H9 (cell line): ENCODE measurements around the gene CCDC185. TPM values are rescaled to one million over a fixed set of nuclear protein-coding genes. Genes with fewer than 3 reads are reported as not detected.

Experiments used
- DNase-seq: peaks from one replicate; pipeline ENCODE4 v3.0.0-alpha.2; 2017
- H2AFZ ChIP-seq: one replicate; pipeline ENCODE4 v1.6.1; 2013; ENCODE audit warnings: mild to moderate bottlenecking, low read length, control low read depth, moderate library complexity
- H2AK5ac ChIP-seq: 2 replicates; pipeline ENCODE4 v1.6.1; 2013; ENCODE audit warnings: low read length, control low read depth, mixed read lengths; ENCODE audit not compliant: insufficient read length
- H2BK120ac ChIP-seq: one replicate; pipeline ENCODE4 v1.6.1; 2013; ENCODE audit warnings: low read depth, mild to moderate bottlenecking, low read length, control low read depth, inconsistent platforms; ENCODE audit not compliant: poor library complexity, severe bottlenecking
- H2BK12ac ChIP-seq: 2 replicates; pipeline ENCODE4 v1.6.1; 2013; ENCODE audit warnings: low read length, control low read depth, mixed read lengths, low read depth; ENCODE audit not compliant: insufficient read length
- H2BK15ac ChIP-seq: 2 replicates; pipeline ENCODE4 v1.6.1; 2013; ENCODE audit warnings: low read depth, low read length, control low read depth
- H2BK20ac ChIP-seq: one replicate; pipeline ENCODE4 v1.6.1; 2013; ENCODE audit warnings: low read depth, mild to moderate bottlenecking, low read length, control low read depth, inconsistent platforms; ENCODE audit not compliant: poor library complexity, severe bottlenecking
- H2BK5ac ChIP-seq: 2 replicates; pipeline ENCODE4 v1.6.1; 2013; ENCODE audit warnings: low read length, control low read depth, mixed read lengths; ENCODE audit not compliant: insufficient read length
- H3K14ac ChIP-seq: 2 replicates; pipeline ENCODE4 v1.6.1; 2013; ENCODE audit warnings: low read length, control low read depth; ENCODE audit not compliant: insufficient read depth
- H3K18ac ChIP-seq: 2 replicates; pipeline ENCODE4 v1.6.1; 2013; ENCODE audit warnings: low read depth, mild to moderate bottlenecking, mixed read lengths, low read length, control low read depth; ENCODE audit not compliant: insufficient read length
- H3K23ac ChIP-seq: 2 replicates; pipeline ENCODE4 v1.6.1; 2013; ENCODE audit warnings: low read length, control low read depth, mixed read lengths, low read depth; ENCODE audit not compliant: insufficient read length
- H3K23me2 ChIP-seq: 2 replicates; pipeline ENCODE4 v1.6.1; 2013; ENCODE audit warnings: low read depth, mild to moderate bottlenecking, mixed read lengths, low read length, control low read depth; ENCODE audit not compliant: insufficient read length, poor library complexity, severe bottlenecking
- H3K27ac ChIP-seq: 2 replicates; pipeline ENCODE4 v1.5.1; 2013; ENCODE audit warnings: low read length, control low read depth, mixed read lengths, low read depth; ENCODE audit not compliant: insufficient read length
- H3K27me3 ChIP-seq: 2 replicates; pipeline ENCODE4 v1.6.1; 2013; ENCODE audit warnings: low read length, control low read depth, inconsistent platforms; ENCODE audit not compliant: insufficient read depth
- H3K4ac ChIP-seq: 2 replicates; pipeline ENCODE4 v1.6.1; 2013; ENCODE audit warnings: low read depth, mild to moderate bottlenecking, control low read depth, inconsistent platforms, low read length, moderate library complexity
- H3K4me1 ChIP-seq: 2 replicates; pipeline ENCODE4 v1.6.1; 2013; ENCODE audit warnings: low read length, control low read depth, inconsistent platforms; ENCODE audit not compliant: insufficient read depth
- H3K4me2 ChIP-seq: 2 replicates; pipeline ENCODE4 v1.6.1; 2013; ENCODE audit warnings: low read length, control low read depth, mixed read lengths; ENCODE audit not compliant: insufficient read length, insufficient read depth
- H3K56ac ChIP-seq: 2 replicates; pipeline ENCODE4 v1.6.1; 2013; ENCODE audit warnings: low read depth, mild to moderate bottlenecking, mixed read lengths, low read length, control low read depth; ENCODE audit not compliant: insufficient read length
- H3K79me1 ChIP-seq: 2 replicates; pipeline ENCODE4 v1.6.1; 2013; ENCODE audit warnings: low read depth, mild to moderate bottlenecking, moderate library complexity, low read length, control low read depth, inconsistent platforms; ENCODE audit not compliant: insufficient read depth, poor library complexity, severe bottlenecking
- H3K79me2 ChIP-seq: 2 replicates; pipeline ENCODE4 v1.6.1; 2013; ENCODE audit warnings: low read length, control low read depth, inconsistent platforms; ENCODE audit not compliant: insufficient read depth
- H3K9ac ChIP-seq: 2 replicates; pipeline ENCODE4 v1.6.1; 2013; ENCODE audit warnings: low read length, control low read depth, mixed read lengths; ENCODE audit not compliant: insufficient read length; ENCODE audit errors: extremely low read depth
- H3K9me3 ChIP-seq: one replicate; pipeline ENCODE4 v1.6.1; 2013; ENCODE audit warnings: low read depth, low read length, inconsistent platforms; ENCODE audit not compliant: control insufficient read depth
- H3T11ph ChIP-seq: one replicate; pipeline ENCODE4 v1.6.1; 2013; ENCODE audit warnings: mild to moderate bottlenecking, low read length, control low read depth, inconsistent platforms
- H4K20me1 ChIP-seq: one replicate; pipeline ENCODE4 v1.6.1; 2013; ENCODE audit not compliant: control insufficient read depth, insufficient read length, insufficient read depth
- H4K5ac ChIP-seq: 2 replicates; pipeline ENCODE4 v1.6.1; 2013; ENCODE audit warnings: low read depth, mild to moderate bottlenecking, mixed read lengths, low read length, control low read depth; ENCODE audit not compliant: insufficient read length
- H4K8ac ChIP-seq: replicated peaks from 2 replicates; pipeline ENCODE4 v1.6.1; 2013; ENCODE audit warnings: low read length, control low read depth, mixed read lengths, low read depth; ENCODE audit not compliant: insufficient read length
- H4K91ac ChIP-seq: 2 replicates; pipeline ENCODE4 v1.6.1; 2013; ENCODE audit warnings: low read depth, mild to moderate bottlenecking, moderate library complexity, mixed read lengths, low read length, control low read depth; ENCODE audit not compliant: insufficient read length
- H3K27ac Mint-ChIP-seq, 3 experiments: 2 replicates in 2 of 3; 3 replicates in 1 of 3; pipeline ENCODE4 v1.8.0; 2020 to 2021; ENCODE audit warnings: mixed read lengths in 3 of 3, mild to moderate bottlenecking in 1 of 3, moderate library complexity in 1 of 3
- H3K27me3 Mint-ChIP-seq: 2 replicates; pipeline ENCODE4 v1.8.0; 2021; ENCODE audit warnings: low read depth, mild to moderate bottlenecking, moderate library complexity, mixed read lengths
- H3K36me3 Mint-ChIP-seq, 3 experiments: 2 replicates in 2 of 3; 3 replicates in 1 of 3; pipeline ENCODE4 v1.8.0; 2020 to 2021; ENCODE audit warnings: low read depth in 3 of 3, mixed read lengths in 3 of 3; ENCODE audit not compliant: insufficient read depth in 1 of 3
- H3K4me1 Mint-ChIP-seq, 2 experiments: 2 replicates each; pipeline ENCODE4 v1.8.0; 2020; ENCODE audit warnings: mixed read lengths in 2 of 2
- H3K4me3 Mint-ChIP-seq, 2 experiments: 2 replicates in 1 of 2; 3 replicates in 1 of 2; pipeline ENCODE4 v1.8.0; 2020 to 2021; ENCODE audit warnings: mild to moderate bottlenecking in 2 of 2, mixed read lengths in 2 of 2, moderate library complexity in 1 of 2
- H3K9me3 Mint-ChIP-seq, 2 experiments: 2 replicates in 1 of 2; 3 replicates in 1 of 2; pipeline ENCODE4 v1.8.0; 2020; ENCODE audit warnings: mild to moderate bottlenecking in 2 of 2, mixed read lengths in 2 of 2, moderate library complexity in 1 of 2
- total RNA-seq: library from RNA; stranded (reverse); gene quantifications from 2 replicates; pipeline ENCODE4 v1.2.1, GENCODE V29; 2021
- TF ChIP-seq, protein P1 (sequence below): fragments of 200-600 bp; sonication (generic); conservative IDR thresholded peaks from 3 replicates; pipeline ENCODE4 v1.8.0; 2021; ENCODE audit warnings: antibody characterized with exemption, mild to moderate bottlenecking

Gene CCDC185
- total RNA-seq, 1 experiment from 2014 or later = not detected

DNA sequence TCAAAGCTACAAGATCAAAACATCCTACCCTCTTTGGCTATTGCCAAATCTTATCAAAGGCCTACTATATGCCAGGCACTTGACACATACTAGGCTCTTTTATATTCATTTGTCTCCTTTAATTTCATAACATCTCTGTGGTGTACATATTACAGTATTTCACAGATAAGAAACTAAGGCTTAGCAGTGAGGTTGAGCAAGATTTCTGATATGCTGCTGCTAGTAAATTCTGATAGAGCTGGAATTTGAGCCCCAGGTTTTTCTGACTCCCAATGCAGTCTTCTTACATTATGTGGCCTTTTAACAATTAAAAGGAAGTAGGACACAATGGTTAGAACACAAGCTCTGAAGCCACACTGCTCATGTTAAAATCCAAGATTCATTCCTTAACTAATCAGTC lies 16.8 kb downstream of the CCDC185 start:
- no peak overlapping the region for H2BK120ac ChIP-seq
- no peak overlapping the region for H2AK5ac ChIP-seq
- H3K9ac ChIP-seq = no peak overlapping the region
- no peak overlapping the region for H4K8ac ChIP-seq
- Mint-ChIP-seq H3K9me3 (peaks cover 0 to 3% of the 10 kb centered on the region in 2 experiments; a peak in 2 of 5 replicates), H3K4me3 (no peak overlapping the region), H3K27ac (no peak overlapping the region), H3K27me3 (no peaks in the 10 kb centered on the region; the same call in none of the 2 replicates), H3K4me1 (no peaks in the 10 kb centered on the region), H3K36me3 (no peaks in the 10 kb centered on the region)
- DNase-seq = no peak
- no peak overlapping the region for H3T11ph ChIP-seq
- H3K18ac ChIP-seq = no peak overlapping the region
- no peaks in the 10 kb centered on the region for H4K20me1 ChIP-seq
- no peak overlapping the region for H3K27ac ChIP-seq
- H2BK20ac ChIP-seq = no peak overlapping the region
- no peak overlapping the region for H3K4ac ChIP-seq
- H3K27me3 ChIP-seq = no peaks in the 10 kb centered on the region
- H3K23me2 ChIP-seq = no peaks in the 10 kb centered on the region
- H3K79me1 ChIP-seq = no peaks in the 10 kb centered on the region
- H3K14ac ChIP-seq = no peak overlapping the region
- no peak overlapping the region for H3K23ac ChIP-seq
- H4K91ac ChIP-seq = no peak overlapping the region
- no peak overlapping the region for H2BK12ac ChIP-seq
- no peak overlapping the region for H3K56ac ChIP-seq
- H4K5ac ChIP-seq = no peak overlapping the region
- H3K4me2 ChIP-seq = no peak overlapping the region
- TF ChIP-seq, protein P1, sequence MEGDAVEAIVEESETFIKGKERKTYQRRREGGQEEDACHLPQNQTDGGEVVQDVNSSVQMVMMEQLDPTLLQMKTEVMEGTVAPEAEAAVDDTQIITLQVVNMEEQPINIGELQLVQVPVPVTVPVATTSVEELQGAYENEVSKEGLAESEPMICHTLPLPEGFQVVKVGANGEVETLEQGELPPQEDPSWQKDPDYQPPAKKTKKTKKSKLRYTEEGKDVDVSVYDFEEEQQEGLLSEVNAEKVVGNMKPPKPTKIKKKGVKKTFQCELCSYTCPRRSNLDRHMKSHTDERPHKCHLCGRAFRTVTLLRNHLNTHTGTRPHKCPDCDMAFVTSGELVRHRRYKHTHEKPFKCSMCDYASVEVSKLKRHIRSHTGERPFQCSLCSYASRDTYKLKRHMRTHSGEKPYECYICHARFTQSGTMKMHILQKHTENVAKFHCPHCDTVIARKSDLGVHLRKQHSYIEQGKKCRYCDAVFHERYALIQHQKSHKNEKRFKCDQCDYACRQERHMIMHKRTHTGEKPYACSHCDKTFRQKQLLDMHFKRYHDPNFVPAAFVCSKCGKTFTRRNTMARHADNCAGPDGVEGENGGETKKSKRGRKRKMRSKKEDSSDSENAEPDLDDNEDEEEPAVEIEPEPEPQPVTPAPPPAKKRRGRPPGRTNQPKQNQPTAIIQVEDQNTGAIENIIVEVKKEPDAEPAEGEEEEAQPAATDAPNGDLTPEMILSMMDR = no peak
- no peaks in the 10 kb centered on the region for H3K4me1 ChIP-seq
- H2BK5ac ChIP-seq = no peak overlapping the region
- no peaks in the 10 kb centered on the region for H3K79me2 ChIP-seq
- H3K9me3 ChIP-seq = no peaks in the 10 kb centered on the region
- H2AFZ ChIP-seq = no peak overlapping the region
- no peak overlapping the region for H2BK15ac ChIP-seq
